CD4-positive, alpha-beta memory T cell (primary cell): Measurements from ENCODE around the gene NLRP12. TPM values are rescaled to one million over a fixed set of nuclear protein-coding genes. Genes with fewer than 3 reads are reported as not detected.

Experiments used
- CTCF ChIA-PET: fragments of 350-600 bp; sonication (Branson Sonifier 250); formaldehyde crosslinking; loops from one replicate; lab custom pipeline; 2021; ENCODE audit warnings: inconsistent platforms; ENCODE audit not compliant: partially characterized antibody; lab: Charles Lee
- POLR2A ChIA-PET: fragments of 350-600 bp; sonication (Branson Sonifier 250); formaldehyde crosslinking; loops from one replicate; lab custom pipeline; 2021; ENCODE audit not compliant: partially characterized antibody; lab: Charles Lee
- DNase-seq, 5 donors: peaks; one replicate each; pipeline versions ENCODE4 v3.0.0 to v3.0.0-alpha.2; 2020 to 2022; ENCODE audit warnings: mixed read lengths in 1 of 5
- H3K27ac ChIP-seq: one replicate; pipeline ENCODE4 v1.7.0; 2013; ENCODE audit warnings: low read depth, low read length
- H3K27me3 ChIP-seq: 2 replicates; pipeline ENCODE4 v1.7.0; 2013; ENCODE audit warnings: mild to moderate bottlenecking, low read length, moderate library complexity; ENCODE audit not compliant: insufficient read depth
- H3K36me3 ChIP-seq: 2 replicates; pipeline ENCODE4 v1.7.0; 2013; ENCODE audit warnings: mild to moderate bottlenecking, low read length, moderate library complexity; ENCODE audit not compliant: insufficient read depth
- H3K4me1 ChIP-seq: 2 replicates; pipeline ENCODE4 v1.7.0; 2013; ENCODE audit warnings: mild to moderate bottlenecking, low read length, moderate library complexity; ENCODE audit not compliant: insufficient read depth
- H3K4me3 ChIP-seq, 2 donors: one replicate each; pipeline ENCODE4 v1.7.0; 2013; ENCODE audit warnings: low read length in 2 of 2, mild to moderate bottlenecking in 1 of 2
- H3K9me3 ChIP-seq, 2 donors: one replicate each; pipeline ENCODE4 v1.7.0; 2013; ENCODE audit warnings: low read length in 2 of 2, control low read depth in 1 of 2; ENCODE audit not compliant: control insufficient read depth in 1 of 2
- H3K27ac Mint-ChIP-seq, 7 donors: one replicate each; pipeline ENCODE4 v1.8.0; 2020 to 2021; ENCODE audit warnings: mixed read lengths in 7 of 7, mild to moderate bottlenecking in 6 of 7, inconsistent platforms in 3 of 7, moderate library complexity in 3 of 7
- H3K27me3 Mint-ChIP-seq, 2 donors: one replicate each; pipeline ENCODE4 v1.8.0; 2020 to 2021; ENCODE audit warnings: mixed read lengths in 2 of 2
- H3K36me3 Mint-ChIP-seq, 2 donors: one replicate each; pipeline ENCODE4 v1.8.0; 2020 to 2021; ENCODE audit warnings: mixed read lengths in 2 of 2, inconsistent platforms in 1 of 2, mild to moderate bottlenecking in 1 of 2
- H3K4me1 Mint-ChIP-seq, 4 donors: one replicate each; pipeline ENCODE4 v1.8.0; 2020 to 2021; ENCODE audit warnings: mixed read lengths in 4 of 4, mild to moderate bottlenecking in 1 of 4
- H3K4me3 Mint-ChIP-seq, 8 donors: one replicate each; pipeline ENCODE4 v1.8.0; 2020 to 2021; ENCODE audit warnings: mixed read lengths in 8 of 8, mild to moderate bottlenecking in 7 of 8, moderate library complexity in 6 of 8, inconsistent platforms in 3 of 8
- H3K9me3 Mint-ChIP-seq, 8 donors: one replicate each; pipeline ENCODE4 v1.8.0; 2020 to 2021; ENCODE audit warnings: mixed read lengths in 8 of 8, mild to moderate bottlenecking in 5 of 8, inconsistent platforms in 3 of 8, moderate library complexity in 1 of 8
- intact Hi-C: fragments of 100-400 bp; cut with micrococcal nuclease; formaldehyde crosslinking; loops from one replicate; pipeline ENCODE4 v1.15.1; 2023
- polyA plus RNA-seq, 2 donors: library from polyadenylated mRNA; unstranded; fragments of 300-500 nt; fragmentation: Illumina TruSeq; gene quantifications; one replicate each; pipeline ENCODE4 v1.2.3, GENCODE V29; 2021
- total RNA-seq, 2 experiments: library from RNA; stranded (reverse); gene quantifications; one replicate each; pipeline ENCODE4 v1.2.3, GENCODE V29; 2021

The NLRP12 gene
- total and polyA plus RNA-seq, 4 experiments from 2014 or later: not detected

- Mint-ChIP-seq H3K4me1 (peaks cover 0 to 5% (median 3%) of the 10 kb centered on the region in 4 donors), H3K9me3 (no peaks in the 10 kb centered on the region), H3K4me3 (no peak overlapping the region), H3K27ac (no peak overlapping the region), H3K36me3 (no peaks in the 10 kb centered on the region), H3K27me3 (peaks cover 2 to 4% of the 10 kb centered on the region in 2 donors)
- no peak for DNase-seq
- Histone ChIP-seq H3K4me3 (no peak overlapping the region), H3K27me3 (no peaks in the 10 kb centered on the region), H3K9me3 (no peaks in the 10 kb centered on the region), H3K27ac (no peak overlapping the region), H3K36me3 (no peaks in the 10 kb centered on the region), H3K4me1 (no peaks in the 10 kb centered on the region)
- CTCF ChIA-PET: interaction anchor here (0.9 to 1.5 kb wide), 3 partner anchors 20 to 237 kb away, joined by 3 read pairs; no protein-coding TSS in a partner anchor
- intact Hi-C loops: no loop called here
- POLR2A ChIA-PET: no interaction called here
Measured at GRCh38 chr19:53795019-53795418, 29.1 kb downstream of the NLRP12 start.

- Mint-ChIP-seq H3K36me3 (no peaks in the 10 kb centered on the region), H3K27ac (no peak overlapping the region)
- POLR2A ChIA-PET: no interaction called here
Measured at GRCh38 chr19:53792721-53793433, 31.2 kb downstream of the NLRP12 start.

GRCh38 chr19:53789708-53790678 lies 34.1 kb downstream of the NLRP12 start:
- Histone ChIP-seq H3K27ac (no peak overlapping the region), H3K4me1 (no peaks in the 10 kb centered on the region), H3K9me3 (no peaks in the 10 kb centered on the region), H3K36me3 (no peaks in the 10 kb centered on the region), H3K4me3 (no peak overlapping the region), H3K27me3 (no peaks in the 10 kb centered on the region)
- DNase-seq: no peak
- ChIA-PET POLR2A (no interaction called here), CTCF (interaction anchor here (8.0 kb wide), 1 partner anchor 236 kb away, joined by 97 read pairs; no protein-coding TSS in a partner anchor)
- Mint-ChIP-seq H3K9me3 (peaks cover 0 to 4% (median 0%) of the 10 kb centered on the region in 8 donors), H3K4me1 (peaks cover 0 to 5% (median 3%) of the 10 kb centered on the region in 4 donors), H3K27me3 (peaks cover 2 to 12% of the 10 kb centered on the region in 2 donors), H3K27ac (no peak overlapping the region), H3K36me3 (no peaks in the 10 kb centered on the region), H3K4me3 (no peak overlapping the region)
- intact Hi-C loops: no loop called here

More at GRCh38 chr19:53792721-53793433, 31.2 kb downstream of the NLRP12 start:
- Histone ChIP-seq H3K27me3 (no peaks in the 10 kb centered on the region), H3K27ac (no peak overlapping the region), H3K36me3 (no peaks in the 10 kb centered on the region), H3K9me3 (no peaks in the 10 kb centered on the region), H3K4me3 (no peak overlapping the region), H3K4me1 (no peaks in the 10 kb centered on the region)
- Mint-ChIP-seq H3K4me3 (no peak overlapping the region), H3K27me3 (peaks cover 2 to 4% of the 10 kb centered on the region in 2 donors), H3K9me3 (no peaks in the 10 kb centered on the region), H3K4me1 (peaks cover 0 to 5% (median 3%) of the 10 kb centered on the region in 4 donors)
- intact Hi-C loops: loop anchor here (1.0 kb wide), 2 partner anchors 20 to 231 kb away; no protein-coding TSS in a partner anchor
- peak; percentile 67 to 74 (median 71) for DNase-seq
- CTCF ChIA-PET: interaction anchor here (0.5 to 8.0 kb wide), 17 partner anchors 8 to 1643 kb away, joined by 3 to 97 read pairs (median 3); no protein-coding TSS in a partner anchor

GRCh38 chr19:53787266-53787665 lies 36.8 kb downstream of the NLRP12 start:
- ChIA-PET CTCF (interaction anchor here (8.0 kb wide), 1 partner anchor 238 kb away, joined by 97 read pairs; no protein-coding TSS in a partner anchor), POLR2A (no interaction called here)
- Histone ChIP-seq H3K27me3 (no peaks in the 10 kb centered on the region), H3K4me1 (no peaks in the 10 kb centered on the region), H3K9me3 (no peaks in the 10 kb centered on the region), H3K27ac (no peak overlapping the region), H3K36me3 (no peaks in the 10 kb centered on the region), H3K4me3 (no peak overlapping the region)
- H3K36me3 Mint-ChIP-seq: no peaks in the 10 kb centered on the region
- intact Hi-C loops: no loop called here
- H3K4me1 Mint-ChIP-seq: no peaks in the 10 kb centered on the region
- DNase-seq: no peak
- H3K27ac Mint-ChIP-seq: no peak overlapping the region
- H3K9me3 Mint-ChIP-seq: peaks cover 0 to 4% (median 0%) of the 10 kb centered on the region in 8 donors
- peaks cover 0 to 10% of the 10 kb centered on the region in 2 donors for H3K27me3 Mint-ChIP-seq
- no peak overlapping the region for H3K4me3 Mint-ChIP-seq

- Mint-ChIP-seq H3K27ac (no peak overlapping the region), H3K9me3 (peaks cover 0 to 4% (median 0%) of the 10 kb centered on the region in 8 donors), H3K4me3 (no peak overlapping the region), H3K27me3 (peaks cover 0 to 10% of the 10 kb centered on the region in 2 donors), H3K36me3 (no peaks in the 10 kb centered on the region), H3K4me1 (no peaks in the 10 kb centered on the region)
- ChIA-PET CTCF (interaction anchor here (8.0 kb wide), 1 partner anchor 239 kb away, joined by 97 read pairs; no protein-coding TSS in a partner anchor), POLR2A (no interaction called here)
- no peak overlapping the region for H3K4me3 ChIP-seq
- intact Hi-C loops: no loop called here
- no peak for DNase-seq
- H3K4me1 ChIP-seq: no peaks in the 10 kb centered on the region
- no peaks in the 10 kb centered on the region for H3K27me3 ChIP-seq
- no peaks in the 10 kb centered on the region for H3K9me3 ChIP-seq
- H3K27ac ChIP-seq: no peak overlapping the region
- no peaks in the 10 kb centered on the region for H3K36me3 ChIP-seq
Measured at GRCh38 chr19:53786744-53787143, 37.4 kb downstream of the NLRP12 start.

GRCh38 chr19:53785196-53785889 lies 38.8 kb downstream of the NLRP12 start:
- no peak overlapping the region for H3K4me3 Mint-ChIP-seq
- H3K36me3 ChIP-seq: no peaks in the 10 kb centered on the region
- H3K9me3 ChIP-seq: no peaks in the 10 kb centered on the region
- CTCF ChIA-PET: no interaction called here
- peaks cover 0 to 4% (median 0%) of the 10 kb centered on the region in 8 donors for H3K9me3 Mint-ChIP-seq
- POLR2A ChIA-PET: no interaction called here
- no peaks in the 10 kb centered on the region for H3K4me1 Mint-ChIP-seq
- H3K36me3 Mint-ChIP-seq: no peaks in the 10 kb centered on the region
- H3K4me1 ChIP-seq: no peaks in the 10 kb centered on the region
- intact Hi-C loops: no loop called here
- H3K27me3 ChIP-seq: no peaks in the 10 kb centered on the region
- no peak overlapping the region for H3K4me3 ChIP-seq
- no peak overlapping the region for H3K27ac ChIP-seq
- no peak for DNase-seq
- peaks cover 0 to 10% of the 10 kb centered on the region in 2 donors for H3K27me3 Mint-ChIP-seq
- peak overlapping the region in 1 of 7 donors; percentile 7 for H3K27ac Mint-ChIP-seq
